ENCODE data around the gene TM9SF4.
A peak's percentile ranks its signal among the peaks of the same experiment; 100 is the strongest.

Gene TM9SF4

DNA sequence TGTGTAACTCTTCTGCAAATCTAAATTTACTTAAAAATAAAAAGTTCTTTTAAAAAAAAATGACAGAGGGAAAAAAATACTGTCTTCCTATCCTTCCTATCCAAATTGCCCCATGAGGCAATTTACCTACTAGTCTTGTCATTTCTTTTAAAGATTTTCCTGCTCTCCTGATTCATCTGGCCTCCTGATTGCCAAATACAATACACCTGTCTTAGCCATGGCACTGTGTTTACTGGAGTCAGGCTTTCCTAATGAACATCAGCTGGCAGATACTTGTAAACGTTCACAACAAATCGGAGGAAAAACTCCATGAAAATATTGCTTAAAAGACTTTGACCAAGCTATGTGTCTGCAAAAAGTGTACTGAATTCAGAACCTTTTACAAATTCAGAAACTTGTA, 21.5 kb downstream of the TM9SF4 start:
- DNase-seq (ENCODE audit: low read depth): no peak

DNA sequence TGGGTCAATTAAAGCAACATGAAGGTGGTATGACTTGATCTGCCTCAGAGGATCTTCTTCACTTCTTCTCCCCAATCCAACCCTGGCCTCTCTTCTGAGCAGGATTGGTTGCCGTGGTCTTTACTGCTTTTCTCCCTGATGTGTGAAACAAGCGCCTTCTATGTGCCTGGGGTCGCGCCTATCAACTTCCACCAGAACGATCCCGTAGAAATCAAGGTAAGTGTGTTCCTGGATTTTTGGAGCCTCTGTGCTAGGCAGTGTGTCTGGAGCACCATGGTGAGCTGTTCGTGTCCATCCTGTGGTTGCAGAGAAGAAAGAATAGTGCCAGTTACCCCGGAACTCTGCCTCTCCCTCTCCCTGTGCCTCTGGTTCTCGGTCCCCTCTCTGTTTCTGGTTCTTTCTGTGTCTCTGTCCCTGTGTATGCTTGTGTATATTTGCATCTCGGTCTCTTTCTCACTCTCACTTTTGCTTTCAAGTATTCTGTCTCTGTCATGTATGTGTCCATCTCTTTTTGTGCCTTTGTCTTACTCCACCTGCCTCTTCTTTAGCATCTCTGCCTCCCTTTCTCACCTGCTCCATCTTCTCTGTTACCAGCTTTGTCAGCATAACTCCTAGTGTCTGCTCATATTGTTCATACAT, 23.5 kb downstream of the TM9SF4 start:
- DNase-seq (ENCODE audit: low read depth): no peak

DNA sequence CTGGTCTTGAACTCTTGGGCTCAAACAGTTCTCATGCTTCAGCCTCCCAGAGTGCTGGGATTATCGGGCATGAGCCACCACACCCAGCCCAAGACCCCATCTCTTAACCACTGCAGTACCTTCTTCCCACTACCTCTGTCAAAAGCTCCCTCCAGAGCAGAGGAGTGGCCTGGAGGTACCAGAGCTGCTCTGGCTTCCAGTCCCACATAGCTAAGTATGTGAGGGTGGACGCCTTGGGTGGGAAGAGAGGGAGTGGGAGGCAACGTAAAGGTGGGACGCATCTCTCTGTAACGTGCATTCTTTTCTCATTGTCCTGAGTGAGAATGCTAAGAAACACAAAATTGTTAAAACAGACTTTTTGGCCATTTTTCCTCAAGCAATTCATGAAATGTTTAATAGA, 24.5 kb downstream of the TM9SF4 start:
- no peak for DNase-seq (ENCODE audit: low read depth)

DNA sequence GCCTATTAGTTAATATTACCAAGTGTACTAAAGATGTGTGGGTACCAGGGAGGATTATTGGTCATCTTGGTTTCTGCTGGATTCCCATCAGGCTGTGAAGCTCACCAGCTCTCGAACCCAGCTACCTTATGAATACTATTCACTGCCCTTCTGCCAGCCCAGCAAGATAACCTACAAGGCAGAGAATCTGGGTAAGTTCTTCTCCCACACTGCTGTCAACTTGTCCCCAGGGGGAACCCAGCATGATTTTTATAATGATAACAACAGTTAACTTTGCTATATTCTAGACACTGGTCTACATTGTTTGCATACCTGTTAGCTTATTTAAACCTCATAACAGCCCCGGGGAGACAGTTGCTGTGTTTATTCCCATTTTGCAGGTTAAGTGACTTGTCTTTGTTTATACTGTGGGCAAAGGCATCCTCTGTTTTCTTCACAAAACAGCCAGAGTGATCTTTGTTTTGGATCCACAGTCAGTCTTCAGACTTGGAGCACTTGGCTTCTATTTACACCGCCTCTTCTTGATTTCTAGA, 26.5 kb downstream of the TM9SF4 start:
- no peak for DNase-seq (ENCODE audit: low read depth)

DNA sequence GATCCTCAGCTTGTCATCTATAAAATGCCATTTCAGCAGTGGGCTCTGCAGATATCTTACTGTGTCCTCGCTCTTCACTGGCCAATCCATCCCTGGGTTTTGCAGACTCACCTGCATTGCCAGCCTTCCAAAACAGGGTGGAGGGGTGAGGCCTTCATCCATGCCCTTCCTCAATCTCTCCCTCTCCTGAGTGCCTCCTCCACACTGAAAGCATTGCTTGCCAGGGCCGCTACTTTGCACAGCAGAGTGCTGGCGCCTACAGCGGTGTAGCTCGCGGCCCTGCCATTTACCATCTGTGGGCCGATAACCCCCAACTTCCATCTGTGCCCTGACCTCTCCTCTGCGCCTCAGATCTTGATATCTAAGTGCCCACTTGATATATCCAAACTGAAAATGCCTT, 29.4 kb downstream of the TM9SF4 start:
- DNase-seq (ENCODE audit: low read depth): no peak

DNA sequence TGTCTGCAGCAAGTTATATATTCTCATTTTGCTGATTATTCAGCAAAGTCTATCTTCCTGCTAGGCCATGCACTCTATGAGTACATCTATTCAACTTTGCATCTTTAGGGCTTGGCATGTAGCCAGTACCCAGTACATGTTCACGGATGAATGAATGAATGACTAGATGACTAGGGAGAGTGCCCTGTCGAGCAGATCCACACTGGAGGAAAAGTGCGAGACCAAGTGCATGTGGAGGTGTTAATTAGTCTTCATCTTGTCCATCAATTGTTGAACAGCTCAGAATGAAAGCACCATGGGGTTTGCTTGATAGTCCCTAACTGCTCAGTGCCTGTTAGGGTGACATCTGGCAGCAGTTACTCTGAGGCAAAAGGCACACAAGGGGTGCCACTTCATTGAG, 30.4 kb downstream of the TM9SF4 start:
- no peak for DNase-seq (ENCODE audit: low read depth)

DNA sequence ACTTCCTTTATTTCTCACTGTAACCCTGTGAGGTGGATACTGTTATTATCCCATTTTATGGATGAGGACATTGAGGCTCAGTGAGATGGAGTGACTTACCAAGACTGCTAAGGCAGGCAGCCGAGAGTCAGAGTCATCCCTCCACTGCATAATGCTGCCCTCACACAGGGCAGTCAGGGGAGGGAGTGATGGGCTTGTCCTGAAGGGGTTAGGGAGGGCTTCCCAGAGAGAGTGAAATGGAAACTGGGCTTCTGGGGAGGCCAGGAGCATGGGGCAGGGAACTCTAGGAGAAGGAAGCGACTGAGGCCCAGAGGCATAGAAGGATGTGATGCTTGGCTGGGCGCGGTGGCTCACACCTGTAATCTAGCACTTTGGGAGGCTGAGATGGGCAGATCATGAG, 31.1 kb downstream of the TM9SF4 start:
- DNase-seq (ENCODE audit: low read depth): no peak

DNA sequence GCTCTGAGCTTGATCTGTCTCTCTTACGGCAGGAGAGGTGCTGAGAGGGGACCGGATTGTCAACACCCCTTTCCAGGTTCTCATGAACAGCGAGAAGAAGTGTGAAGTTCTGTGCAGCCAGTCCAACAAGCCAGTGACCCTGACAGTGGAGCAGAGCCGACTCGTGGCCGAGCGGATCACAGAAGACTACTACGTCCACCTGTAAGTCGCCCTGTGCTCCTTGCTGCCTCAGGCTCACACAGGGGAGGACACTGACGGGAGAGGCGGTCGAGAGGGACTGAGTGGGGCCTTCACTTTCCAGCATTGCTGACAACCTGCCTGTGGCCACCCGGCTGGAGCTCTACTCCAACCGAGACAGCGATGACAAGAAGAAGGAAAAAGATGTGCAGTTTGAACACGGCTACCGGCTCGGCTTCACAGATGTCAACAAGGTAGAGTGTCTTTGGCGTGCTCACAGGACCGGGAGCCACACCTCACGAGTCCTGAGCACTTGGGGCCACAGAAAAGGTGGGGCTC, 32.0 kb downstream of the TM9SF4 start:
- no peak for DNase-seq (ENCODE audit: low read depth)

DNA sequence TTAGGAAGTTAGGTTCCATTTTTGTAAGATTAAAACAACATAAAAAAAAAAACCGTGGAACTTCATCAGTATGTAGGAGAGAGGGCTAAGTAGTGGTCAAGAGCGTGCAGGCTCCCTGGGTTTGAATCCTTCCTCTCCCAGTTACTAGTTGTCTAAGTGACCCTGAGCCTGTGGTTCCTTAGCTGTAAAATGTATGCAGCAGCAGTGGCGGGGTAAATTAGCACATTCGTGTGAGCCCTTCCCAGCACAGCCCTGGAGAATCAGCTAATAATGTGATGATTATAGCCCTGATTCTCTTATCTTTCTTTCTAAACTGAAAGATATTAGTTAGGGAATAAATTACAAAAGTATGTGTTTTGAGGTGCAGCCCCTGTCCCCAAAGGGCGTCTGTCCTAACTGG, 32.6 kb downstream of the TM9SF4 start:
- no peak for DNase-seq (ENCODE audit: low read depth)

DNA sequence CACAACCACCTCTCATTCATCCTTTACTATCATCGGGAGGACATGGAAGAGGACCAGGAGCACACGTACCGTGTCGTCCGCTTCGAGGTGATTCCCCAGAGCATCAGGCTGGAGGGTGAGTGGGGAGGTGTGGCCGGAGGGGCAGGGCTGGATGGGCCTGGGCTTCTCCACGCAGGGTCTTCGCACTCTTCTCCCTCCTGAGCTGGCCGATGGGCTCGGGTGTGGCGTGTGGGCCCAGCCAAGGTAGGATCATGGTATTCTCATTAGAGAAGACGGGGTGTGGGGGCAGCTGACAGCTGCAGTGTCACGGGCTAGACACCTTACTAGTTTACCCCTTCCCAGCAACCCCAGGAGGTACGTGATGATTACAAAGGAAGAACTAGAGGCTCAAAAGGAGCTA, 33.5 kb downstream of the TM9SF4 start:
- DNase-seq (ENCODE audit: low read depth): no peak

DNA sequence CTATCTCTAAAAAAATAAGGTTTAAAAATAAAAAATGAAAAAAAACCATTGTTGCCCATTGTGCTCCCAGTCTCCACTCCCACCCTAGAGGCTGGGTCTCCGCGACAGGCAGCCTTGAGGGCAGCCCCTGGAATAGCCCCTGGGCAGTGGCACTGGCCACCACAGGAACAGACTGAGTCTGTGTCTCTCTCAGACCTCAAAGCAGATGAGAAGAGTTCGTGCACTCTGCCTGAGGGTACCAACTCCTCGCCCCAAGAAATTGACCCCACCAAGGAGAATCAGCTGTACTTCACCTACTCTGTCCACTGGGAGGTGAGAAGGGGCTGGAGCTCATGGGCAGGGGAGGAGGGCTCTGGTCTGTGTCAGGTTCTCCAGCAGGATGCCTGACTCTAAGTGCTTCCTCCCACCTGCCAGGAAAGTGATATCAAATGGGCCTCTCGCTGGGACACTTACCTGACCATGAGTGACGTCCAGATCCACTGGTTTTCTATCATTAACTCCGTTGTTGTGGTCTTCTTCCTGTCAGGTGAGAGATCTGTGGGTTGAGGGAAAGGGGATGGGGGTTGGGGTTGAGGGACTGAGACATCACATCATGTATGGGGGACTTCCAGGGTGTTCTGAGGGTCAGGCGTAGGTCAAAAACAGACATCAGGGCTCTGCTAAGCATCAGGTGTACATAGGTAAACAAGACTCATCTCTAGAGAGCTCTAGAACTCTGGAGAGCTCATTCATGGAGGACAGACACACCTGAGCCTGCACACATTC, 35.6 kb downstream of the TM9SF4 start:
- no peak for DNase-seq (ENCODE audit: low read depth)

DNA sequence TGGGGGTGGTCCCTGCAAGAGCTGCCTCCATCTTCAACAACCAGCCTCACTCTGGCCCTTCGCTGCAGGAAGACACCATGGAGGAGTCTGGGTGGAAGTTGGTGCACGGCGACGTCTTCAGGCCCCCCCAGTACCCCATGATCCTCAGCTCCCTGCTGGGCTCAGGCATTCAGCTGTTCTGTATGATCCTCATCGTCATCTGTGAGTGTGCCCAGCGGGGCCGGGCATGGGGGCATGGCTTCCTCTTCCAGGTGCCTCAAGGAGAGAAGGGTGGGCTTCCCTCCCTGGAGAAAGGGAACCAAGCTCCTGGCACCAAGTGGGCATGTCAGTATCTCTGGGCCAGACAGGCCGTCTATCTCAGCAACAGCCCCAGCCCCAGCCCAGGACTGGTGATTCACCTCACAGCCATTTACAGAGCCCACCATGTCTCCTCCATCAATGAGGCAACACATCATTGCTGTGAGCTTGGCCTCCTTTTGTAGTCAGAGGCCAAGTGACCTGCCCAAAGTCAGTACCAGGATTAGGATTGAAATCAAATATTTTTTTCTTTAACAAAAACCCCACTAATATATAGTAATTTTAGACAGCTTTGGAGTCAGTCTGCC, 40.2 kb downstream of the TM9SF4 start:
- DNase-seq (ENCODE audit: low read depth): no peak

DNA sequence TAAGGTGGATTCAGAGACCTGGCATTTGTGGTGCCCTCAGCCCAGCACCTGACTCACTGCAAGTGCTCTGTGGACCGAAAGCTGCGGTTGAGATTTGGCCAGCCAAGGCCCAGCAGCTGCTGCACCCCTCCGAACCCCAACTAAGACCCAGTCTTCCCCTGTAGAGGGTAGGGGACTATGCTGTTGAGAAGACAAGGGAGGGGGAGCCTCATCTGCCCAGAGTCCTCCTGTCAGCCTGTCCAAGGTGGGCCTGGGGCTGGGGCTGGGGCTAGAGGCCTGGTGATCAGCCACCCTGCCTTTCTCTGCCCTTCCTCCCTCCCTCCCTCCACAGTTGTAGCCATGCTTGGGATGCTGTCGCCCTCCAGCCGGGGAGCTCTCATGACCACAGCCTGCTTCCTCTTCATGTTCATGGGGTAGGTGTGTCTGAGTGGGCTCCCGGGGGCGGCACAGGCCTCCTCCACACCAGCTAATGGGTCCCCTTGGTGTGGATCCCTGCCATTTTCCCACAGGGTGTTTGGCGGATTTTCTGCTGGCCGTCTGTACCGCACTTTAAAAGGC, 40.9 kb downstream of the TM9SF4 start:
- DNase-seq (ENCODE audit: low read depth): no peak

DNA sequence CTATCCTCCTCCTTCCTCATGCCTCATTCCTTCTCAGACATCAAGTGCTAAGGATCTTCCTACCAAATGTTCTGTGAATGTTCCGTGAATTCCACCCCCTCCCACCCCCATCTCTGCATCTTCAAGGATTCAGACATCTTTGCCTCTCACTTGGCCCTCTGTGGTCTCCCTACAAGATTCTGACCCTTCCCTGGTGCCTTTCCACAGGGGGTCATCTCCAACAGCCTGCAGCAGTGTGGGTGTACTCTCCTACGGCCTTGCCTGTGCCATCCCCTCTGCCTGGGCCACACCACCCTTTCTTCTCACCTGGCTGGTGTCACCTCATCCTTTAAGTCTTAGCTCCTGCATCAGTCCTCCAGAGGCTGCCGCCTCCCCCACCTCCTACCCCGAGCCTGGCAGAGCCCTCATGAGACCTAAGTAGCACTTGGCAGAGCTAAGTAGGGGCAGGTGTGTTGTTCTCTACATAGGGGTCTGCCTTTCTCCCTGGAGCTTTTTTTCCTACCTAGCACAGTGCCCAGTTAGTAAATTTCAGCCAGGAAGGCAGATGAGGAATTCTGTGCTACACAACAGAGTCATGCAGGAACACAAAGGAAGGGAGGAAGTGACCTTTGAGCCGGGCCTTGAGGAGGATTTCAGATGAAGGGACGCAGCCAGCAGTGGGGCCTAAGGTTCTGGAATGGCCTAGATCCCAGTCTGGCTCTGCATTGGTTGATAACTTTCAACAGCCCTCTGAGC, 43.1 kb downstream of the TM9SF4 start:
- DNase-seq (ENCODE audit: low read depth): no peak

DNA sequence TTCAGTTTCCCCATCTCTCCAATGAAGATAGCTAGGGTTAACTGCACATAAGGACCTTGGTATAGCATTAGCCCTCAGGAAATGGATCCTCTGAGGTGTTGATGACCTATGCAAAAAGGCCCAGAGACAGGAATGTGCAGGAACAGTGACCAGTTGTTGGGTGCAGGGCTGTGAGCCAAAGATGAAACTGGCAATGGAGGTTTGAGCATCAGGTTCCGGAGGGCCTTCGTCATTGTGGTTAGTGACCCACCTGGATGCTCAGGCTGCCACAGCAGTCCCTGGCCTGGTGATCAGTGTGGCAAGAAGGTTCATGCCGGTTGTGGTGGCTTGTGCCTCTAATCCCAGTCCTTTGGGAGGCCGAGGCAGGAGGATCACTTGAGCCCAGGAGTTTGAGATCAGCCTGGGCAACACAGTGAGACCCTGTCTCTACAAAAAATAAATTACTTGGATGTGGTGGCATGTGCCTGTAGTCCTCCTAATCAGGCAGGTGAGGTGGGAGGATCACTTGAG, 43.7 kb downstream of the TM9SF4 start:
- DNase-seq (ENCODE audit: low read depth): no peak

DNA sequence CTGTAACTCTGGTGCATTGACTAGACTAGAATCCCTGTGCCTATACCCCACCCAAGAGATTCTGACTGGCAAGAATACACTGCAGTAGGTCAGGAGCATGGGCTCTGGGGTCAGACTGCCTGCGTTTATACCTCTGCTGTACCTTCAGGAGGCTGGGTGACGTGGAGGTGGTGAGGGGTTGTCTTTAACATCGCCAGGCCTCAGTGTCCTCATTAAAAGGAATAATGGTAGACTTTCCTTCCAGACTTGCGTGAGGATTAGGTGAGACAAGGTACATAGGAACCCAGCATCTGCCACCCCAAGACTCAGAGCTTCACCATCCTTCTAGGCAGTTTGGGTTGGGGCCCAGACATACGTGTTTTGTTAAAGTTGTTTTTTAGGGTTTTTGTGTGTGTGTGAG, 44.3 kb downstream of the TM9SF4 start:
- no peak for DNase-seq (ENCODE audit: low read depth)

DNA sequence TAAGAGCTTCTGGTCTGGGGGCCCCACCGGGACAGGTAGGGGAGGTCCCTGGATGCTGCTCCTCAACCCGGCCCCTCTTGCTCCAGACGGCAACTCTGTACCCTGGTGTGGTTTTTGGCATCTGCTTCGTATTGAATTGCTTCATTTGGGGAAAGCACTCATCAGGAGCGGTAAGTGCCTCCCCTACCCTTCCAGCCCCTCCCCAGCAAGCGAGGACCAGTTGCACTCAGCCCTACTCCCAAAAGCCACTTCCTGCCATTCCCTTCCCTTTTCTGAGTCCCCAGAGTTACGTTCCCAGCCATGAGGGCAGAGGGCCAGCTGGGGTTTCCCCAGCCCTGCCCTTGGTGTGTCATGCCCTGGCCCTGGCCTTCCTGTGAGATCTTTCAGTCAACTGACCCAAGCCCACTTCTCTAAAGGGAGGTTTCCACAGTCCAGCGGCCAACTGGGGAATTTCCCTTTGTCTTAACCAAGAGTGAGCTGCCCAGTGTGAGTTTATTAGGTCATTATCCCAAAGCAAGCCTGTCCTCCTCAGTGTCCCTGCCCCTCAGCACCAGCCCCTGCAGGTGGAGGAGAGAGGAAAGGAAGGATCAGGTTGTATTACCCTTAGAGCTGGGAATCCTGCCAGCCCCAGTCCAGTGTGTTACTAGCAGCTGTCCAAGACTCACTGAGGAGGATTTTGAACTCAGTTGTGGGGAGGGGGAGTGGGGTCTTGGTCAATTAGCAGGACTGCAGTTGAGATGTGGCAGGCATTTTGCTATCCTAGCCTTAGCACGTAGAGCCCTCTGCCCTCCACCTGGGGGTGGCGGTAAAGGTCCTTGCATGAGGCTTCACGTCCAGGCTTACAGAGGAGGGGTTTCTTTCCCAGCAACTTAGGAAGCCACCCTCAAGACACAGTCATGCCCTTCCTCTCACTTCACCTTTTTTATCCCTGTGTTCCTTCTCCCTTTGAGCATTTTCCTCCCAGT, 45.8 kb downstream of the TM9SF4 start:
- peak; percentile 46 for DNase-seq (ENCODE audit: low read depth)

DNA sequence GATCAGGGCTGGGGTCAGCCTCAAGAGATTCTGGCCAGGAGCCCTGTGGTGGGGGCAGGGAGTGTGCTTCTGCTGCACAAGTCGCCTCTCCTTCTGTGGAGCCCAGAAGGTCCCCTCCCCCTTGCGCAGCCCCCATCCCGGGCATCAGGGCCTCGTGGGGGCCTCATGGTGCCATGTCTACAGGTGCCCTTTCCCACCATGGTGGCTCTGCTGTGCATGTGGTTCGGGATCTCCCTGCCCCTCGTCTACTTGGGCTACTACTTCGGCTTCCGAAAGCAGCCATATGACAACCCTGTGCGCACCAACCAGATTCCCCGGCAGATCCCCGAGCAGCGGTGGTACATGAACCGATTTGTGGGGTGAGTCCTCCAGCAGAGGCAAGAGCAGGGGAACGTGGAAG, 48.1 kb downstream of the TM9SF4 start:
- DNase-seq (ENCODE audit: low read depth): no peak

DNA sequence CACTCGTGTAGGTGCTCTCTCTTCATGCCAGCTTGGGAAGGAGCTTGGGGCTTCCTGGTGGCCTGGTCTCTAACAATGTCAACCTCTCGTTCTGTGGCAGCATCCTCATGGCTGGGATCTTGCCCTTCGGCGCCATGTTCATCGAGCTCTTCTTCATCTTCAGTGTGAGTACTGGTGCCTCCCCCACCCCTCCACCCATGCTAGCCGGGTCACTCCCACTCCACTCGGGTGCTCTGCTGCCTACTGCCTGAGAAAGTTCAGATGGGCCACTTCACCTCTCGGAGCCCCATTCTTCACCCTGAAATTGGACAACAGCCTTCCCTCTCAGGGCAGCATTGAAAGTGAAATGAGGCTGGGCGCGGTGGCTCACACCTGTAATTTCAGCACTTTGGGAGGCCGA, 48.8 kb downstream of the TM9SF4 start:
- no peak for DNase-seq (ENCODE audit: low read depth)

DNA sequence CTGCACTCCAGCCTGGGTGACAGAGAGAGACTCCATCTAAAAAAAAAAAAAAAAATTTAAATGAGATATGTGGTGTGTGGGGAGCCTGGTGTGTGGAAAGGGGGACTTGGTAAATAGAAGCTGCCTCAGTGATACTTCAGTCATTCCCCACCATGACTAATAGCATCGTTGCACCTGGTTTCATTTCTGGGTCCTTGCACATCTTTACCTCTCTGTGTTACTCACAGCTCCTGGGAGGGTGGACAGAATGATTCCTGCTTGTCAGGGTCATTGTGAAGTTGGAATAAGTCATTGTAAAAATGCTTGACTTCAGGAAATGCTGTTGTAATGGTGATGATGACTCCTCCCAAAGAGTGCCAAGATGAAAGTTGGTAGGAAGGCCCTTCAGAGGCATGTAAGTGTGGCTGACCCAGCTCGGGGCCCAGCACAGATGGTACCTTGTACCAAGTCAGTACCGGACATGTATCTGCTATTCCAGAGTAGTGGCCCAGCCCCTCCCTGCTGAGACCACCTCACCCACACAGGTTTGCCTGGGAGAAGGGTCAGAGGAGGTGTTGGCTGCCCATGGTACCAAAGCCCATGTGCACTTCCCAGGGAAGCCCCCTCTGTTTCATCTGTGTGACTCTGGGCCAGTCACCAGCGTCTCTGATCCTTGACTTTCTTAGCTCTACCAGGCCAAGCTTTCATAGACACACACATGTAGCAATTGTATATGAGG, 49.6 kb downstream of the TM9SF4 start:
- no peak for DNase-seq (ENCODE audit: low read depth)
